Fibroblast of lung (primary cell): ENCODE data around the gene PEF1.

Experiments
- CTCF ChIP-seq, 2 donors: IDR thresholded peaks in 1 of 2; conservative IDR thresholded peaks in 1 of 2; 1 replicate in 1 of 2; 2 replicates in 1 of 2; pipeline ENCODE4 v1.5.1; 2011 to 2012; ENCODE audit warnings: low read length in 2 of 2, control low read depth in 1 of 2, inconsistent platforms in 1 of 2, low read depth in 1 of 2, mild to moderate bottlenecking in 1 of 2
- EZH2 ChIP-seq: IDR thresholded peaks from 2 replicates; pipeline ENCODE4 v1.5.1; 2012; ENCODE audit warnings: low read length, control low read depth, mild to moderate bottlenecking; ENCODE audit errors: missing control alignments

GRCh38 chr1:31677949-31678348, 33.3 kb upstream of the PEF1 start:
- no peak for TF ChIP-seq CTCF (conservative IDR thresholded peaks at IDR 0.05 in 1 of 2, IDR thresholded peaks at IDR 0.05 in 1 of 2; ENCODE audit: low read depth in 1 of 2, low read length in 2 of 2)
- TF ChIP-seq EZH2: no peak
